Measurements from ENCODE around the gene CACHD1. TPM values are rescaled to one million over a fixed set of nuclear protein-coding genes. Genes with fewer than 3 reads are reported as not detected.

Gene CACHD1
- total RNA-seq: 1.5 and 3.7 TPM in 2 replicates

DNA sequence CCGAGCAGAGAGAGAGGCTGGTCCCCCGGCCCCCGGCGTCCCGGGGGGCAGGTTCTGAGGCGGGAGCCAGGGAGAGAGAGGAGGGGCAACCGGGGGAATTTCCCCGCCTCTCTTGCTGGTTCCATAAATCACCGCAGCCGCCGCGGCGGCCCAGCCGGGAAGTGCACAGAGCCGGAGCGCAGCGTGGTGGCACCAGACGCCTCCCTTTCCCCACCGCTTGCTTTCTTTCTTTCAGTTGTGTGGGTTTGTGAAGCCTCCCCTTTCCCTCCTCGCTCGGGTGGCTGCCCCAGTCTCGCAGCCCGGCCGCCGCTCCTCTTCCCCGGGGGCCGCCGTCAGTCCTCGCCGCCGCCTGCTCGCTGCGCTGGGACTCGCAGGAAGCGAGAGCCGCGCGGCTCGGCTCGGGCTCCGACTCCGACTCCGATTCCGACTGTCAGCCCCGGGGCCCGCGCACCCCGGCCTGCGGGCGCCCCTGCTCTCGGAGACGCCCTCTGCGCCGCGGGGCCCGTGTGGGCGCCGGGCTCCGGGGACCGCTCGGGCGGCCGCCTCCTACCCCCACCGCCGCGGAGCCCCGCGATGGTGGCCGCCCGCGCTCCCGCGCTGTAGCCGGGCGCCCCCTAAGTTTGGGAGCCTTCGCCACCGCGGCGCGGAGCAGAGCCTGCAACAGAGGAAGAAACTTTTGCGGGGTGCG lies at the start of gene CACHD1:
CACHD1 (plus strand) TSS at position 153 of the 688 bp plus-strand sequence. CDS start 616 bp downstream, outside the sequence.
- peak; percentile 51 for DNase-seq (ENCODE audit: low read depth, low spot score)

GRCh38 chr1:64421377-64421776 lies 48.6 kb upstream of the CACHD1 start:
- DNase-seq (ENCODE audit: low read depth, low spot score): no peak

DNA sequence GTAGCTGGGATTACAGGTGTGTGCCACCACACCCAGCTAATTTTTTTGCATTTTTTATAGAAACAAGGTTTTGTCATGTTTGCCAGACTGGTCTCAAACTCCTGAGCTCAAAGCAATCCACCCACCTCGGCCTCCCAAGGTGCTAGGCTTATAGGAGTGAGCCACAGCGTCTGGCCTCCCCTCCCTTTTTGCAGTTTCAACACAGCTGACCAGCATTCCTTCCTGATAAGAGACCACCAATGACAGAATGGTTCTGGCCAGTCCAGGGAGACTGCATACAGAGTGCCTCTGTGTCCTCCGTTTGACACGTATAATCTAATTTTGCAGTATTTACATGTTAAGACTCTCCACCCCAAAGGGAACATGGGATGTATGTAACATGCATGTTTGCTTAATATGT lies 46.4 kb upstream of the CACHD1 start:
- DNase-seq (ENCODE audit: low read depth, low spot score): no peak

DNA sequence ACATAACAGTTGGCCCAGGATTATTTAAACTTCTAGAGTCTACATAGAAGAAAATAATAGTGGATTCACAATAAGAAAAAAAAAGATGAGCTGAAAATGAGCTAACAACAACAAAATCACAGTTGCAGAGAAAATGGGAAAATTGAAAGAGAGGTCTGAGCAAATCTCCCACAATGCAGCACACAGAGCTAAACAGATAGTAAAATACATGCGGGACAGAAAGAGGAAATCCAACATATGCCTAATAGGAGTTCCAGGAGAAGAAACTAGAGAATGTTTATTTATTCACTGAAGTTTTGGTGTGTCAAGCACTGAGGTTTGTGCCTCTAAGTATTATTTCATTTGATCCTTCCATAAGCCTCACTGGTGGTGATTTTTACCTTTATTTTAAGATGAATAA lies 45.5 kb upstream of the CACHD1 start:
- no peak for DNase-seq (ENCODE audit: low read depth, low spot score)

DNA sequence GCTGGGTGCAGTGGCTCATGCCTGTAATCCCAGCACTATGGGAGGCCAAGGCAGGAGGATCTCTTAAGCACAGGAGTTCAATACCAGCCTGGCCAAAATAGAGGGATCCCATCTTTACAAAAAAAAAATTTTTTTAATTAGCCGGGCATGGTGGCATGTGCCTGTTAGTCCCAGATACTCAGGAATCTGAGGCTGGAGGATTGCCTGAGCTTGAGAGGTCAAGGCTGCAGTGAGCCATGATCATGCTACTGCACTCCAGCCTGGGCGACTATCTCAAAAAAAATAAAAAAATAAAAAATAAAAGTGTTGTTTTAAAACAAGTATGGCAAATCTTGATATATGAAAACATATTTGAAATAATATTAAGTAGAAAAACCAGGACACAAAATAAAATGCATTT lies 44.4 kb upstream of the CACHD1 start:
- no peak for DNase-seq (ENCODE audit: low read depth, low spot score)

GRCh38 chr1:64426681-64427080 lies 43.2 kb upstream of the CACHD1 start:
- no peak for DNase-seq (ENCODE audit: low read depth, low spot score)

- DNase-seq (ENCODE audit: low read depth, low spot score): no peak
Measured at GRCh38 chr1:64427879-64428278, 42.0 kb upstream of the CACHD1 start.

DNA sequence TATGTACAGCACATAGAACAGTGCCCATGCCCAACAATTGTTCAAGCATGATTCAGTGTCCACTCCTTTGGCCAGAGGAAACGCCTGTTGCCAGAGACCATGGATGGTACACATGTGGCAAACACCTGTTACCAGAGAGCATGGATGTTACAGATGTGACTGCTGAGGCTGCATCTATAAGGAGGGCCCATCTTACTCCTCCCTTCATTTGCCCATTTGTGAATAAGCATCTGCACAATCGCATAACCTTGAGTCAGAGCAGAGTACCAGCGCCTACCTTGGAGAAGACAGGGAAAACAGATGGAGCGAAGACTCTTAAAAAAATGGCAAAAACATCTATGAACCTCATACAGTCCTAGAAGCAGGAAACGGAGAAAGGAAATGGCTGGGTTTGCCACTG lies 36.6 kb upstream of the CACHD1 start:
- no peak for DNase-seq (ENCODE audit: low read depth, low spot score)

DNA sequence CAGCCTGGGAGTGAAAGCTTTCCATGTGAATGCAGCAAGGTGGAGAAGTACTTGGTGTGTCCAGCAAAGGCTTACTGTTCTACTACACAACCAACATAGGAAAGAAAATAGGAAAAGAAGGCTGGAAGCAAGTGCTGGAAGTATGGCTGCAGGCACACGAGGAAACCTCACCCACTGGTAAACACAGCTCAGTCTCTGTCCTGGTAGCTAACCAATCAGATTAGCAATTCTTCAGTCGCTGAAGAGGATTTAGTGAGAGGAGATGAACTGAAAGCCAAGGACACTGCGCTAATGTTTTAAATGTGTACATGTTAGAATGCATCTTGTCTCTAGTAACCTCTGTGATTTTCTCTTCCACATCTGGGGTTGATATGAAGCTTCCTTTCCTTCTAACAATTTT lies 36.2 kb upstream of the CACHD1 start:
- no peak for DNase-seq (ENCODE audit: low read depth, low spot score)

DNA sequence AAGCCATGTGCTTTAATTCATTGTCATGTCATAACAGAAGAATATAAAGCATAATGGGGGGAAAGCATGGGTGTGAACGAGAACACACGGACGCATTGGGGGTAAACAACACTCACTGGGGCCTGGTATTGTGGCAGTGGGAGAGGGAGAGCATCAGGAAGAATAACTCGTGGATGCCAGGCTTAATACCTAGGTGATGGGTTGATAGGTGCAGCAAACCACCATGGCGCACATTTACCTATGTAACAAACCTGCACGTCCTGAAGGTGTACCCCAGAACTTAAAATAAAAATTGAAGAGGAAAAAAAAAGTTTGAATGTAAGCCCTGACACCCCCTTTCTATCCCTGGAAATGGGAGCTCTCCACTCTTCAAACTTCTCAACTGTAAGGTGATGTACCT lies 34.9 kb upstream of the CACHD1 start:
- DNase-seq (ENCODE audit: low read depth, low spot score): no peak

DNA sequence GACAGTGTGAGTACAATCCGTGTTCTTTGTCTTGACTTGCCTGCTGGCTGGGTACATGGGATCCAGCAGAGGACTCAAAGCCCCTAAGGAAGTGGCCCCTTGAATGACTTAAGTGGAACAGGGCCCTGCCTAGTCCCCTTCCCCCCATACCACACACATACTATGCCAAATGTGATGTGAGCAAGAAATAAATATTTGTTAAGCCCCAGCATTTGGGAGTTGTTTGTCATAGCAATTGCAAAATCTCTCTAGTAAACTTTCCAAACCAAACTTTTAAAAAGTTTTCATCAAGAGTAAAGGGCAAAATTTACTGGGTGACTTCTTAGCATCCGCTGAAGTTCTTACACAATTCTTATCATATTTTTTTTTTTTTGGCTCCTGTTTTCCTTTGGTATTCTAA lies 32.5 kb upstream of the CACHD1 start:
- no peak for DNase-seq (ENCODE audit: low read depth, low spot score)

DNA sequence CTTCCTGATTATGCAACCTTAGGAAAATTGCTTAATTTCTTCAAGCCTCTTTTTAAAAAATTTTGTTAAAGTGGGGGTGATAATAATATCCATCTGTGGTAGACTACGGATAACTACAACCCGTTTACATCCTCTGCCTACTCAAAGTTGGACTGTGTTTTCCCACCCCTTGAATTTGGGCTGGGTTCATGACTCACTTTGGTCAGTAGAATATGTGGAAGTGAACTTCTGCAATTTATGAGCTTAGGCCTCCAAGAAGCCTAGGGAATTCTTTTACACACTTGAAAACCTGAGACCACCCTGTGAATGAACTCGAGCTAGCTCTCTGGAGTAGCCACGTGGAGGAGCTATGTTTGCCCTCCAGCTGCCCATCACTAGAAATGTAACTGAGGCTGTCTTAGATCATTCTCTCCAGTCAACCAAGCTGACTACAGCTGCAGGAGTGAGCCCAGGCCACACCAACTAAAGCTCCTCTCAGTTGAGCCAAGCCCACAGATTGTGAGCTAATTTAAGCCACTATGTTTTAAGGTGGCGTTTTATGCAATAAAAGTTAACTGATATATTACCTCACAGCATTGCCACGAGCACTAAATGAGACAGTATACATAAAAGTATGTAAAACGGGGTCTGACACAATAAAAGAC lies 29.6 kb upstream of the CACHD1 start:
- DNase-seq (ENCODE audit: low read depth, low spot score): no peak

DNA sequence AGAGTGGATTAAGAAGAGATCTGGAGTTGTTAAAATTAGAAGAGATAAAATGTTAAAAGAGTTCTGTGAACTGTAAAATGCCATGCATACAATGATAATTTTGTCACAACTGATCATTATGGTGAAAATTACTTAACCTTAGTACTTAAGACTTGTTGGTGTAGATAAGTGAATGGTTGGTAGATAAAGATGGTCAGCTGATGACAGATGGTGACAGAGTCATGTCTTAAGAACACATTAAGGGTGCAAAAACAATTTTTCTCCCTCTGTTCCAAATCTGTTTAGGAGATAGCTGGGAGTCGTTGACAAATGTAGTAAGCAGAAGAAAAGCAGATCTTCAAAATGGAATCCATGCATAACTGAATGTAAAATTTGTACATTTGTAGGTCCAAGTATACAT lies 18.5 kb upstream of the CACHD1 start:
- no peak for DNase-seq (ENCODE audit: low read depth, low spot score)

DNA sequence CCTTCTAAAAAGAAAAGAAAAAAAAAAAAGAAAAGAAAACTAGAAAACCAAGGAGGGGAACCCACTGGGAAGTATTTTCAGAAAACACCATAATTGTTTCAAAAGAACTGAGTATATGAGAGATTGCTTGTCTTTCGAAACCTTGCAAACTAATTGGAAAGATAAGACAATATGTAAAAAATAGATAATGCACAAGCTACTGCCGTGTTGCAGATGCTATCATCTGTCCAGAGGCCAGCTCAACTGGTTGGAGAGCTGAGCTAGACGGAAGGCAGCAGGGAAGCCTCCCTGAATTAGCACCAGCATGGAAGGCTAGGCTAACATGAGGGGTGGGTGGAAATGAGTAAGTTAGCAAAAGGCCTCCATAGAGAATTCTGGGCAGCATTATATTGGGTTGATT lies 16.2 kb upstream of the CACHD1 start:
- no peak for DNase-seq (ENCODE audit: low read depth, low spot score)

DNA sequence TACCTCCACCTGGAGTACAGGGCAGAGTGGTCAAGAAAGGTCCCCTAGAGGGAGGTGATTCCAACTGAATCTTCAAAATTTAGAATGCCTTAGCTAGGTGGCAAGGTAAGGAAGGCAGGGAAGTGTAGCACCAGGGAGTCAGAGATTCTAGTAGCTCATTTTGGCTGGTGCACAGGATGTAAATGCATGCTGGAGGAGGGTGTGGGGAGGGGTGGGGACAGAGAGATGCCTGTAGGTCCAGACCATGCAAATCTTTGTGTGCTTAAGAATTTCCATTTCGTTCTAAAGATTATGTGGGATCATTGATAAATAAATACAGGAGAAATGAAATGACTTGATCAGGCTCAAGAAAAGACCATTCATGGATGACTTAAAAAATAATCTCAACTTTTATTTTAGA lies 11.0 kb upstream of the CACHD1 start:
- DNase-seq (ENCODE audit: low read depth, low spot score): no peak

GRCh38 chr1:64459743-64460142 lies 10.2 kb upstream of the CACHD1 start:
- no peak for DNase-seq (ENCODE audit: low read depth, low spot score)

DNA sequence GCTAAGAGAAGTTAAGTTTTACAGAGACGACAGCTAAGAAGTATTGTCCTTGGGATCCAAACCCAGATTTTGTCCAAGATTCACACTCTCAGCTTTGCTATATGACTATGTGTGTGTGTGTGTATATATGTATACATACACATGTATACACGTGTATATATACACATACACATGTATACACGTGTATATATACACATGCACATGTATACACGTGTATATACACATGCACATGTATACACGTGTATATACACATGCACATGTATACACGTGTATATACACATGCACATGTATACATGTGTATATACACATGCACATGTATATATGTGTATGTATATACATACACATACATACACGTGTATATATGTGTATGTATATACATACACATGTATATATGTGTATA lies 3.9 kb upstream of the CACHD1 start:
- DNase-seq (ENCODE audit: low read depth, low spot score): no peak

DNA sequence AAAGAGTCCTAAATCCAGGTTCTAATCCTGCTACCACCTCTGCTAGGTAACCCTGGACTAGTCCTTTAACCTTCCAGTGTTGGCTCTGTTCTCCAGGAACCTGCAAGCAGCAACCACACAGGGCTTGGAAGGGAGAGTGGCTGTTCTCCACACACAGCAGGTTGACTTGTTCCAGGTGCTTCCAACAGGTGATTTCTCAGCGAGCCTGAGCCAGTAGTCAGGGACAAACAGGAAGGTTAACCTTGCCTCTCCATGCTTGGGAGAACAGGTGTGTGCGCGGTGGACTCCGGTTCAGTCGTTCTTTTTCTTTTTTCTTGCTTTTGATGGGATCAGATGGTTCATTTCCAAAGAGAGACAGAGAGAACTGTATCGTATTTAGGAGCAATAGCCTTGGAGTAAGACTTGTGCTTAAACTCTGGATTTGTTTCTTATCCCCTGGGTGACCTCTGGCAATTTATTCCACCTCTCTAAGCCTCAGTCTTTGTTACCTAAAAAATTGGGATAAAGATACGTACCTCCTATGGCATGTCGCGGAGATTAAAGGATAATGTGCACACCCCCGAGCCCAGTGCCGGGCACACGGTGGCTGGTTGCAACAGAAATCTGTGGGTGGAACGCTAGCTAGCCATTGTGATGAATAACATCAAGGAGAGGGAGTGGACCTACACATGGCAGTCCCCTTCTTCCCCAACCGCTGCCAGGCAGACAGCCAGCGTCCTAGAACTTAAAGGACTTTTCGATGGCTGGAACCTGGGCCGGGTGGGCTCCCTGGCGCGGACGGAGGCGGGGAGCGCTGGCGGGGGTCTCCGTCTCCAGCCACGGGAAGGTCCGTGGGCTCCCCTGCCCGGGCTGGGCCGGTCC lies 583 bp upstream of the CACHD1 start:
- no peak for DNase-seq (ENCODE audit: low read depth, low spot score)

DNA sequence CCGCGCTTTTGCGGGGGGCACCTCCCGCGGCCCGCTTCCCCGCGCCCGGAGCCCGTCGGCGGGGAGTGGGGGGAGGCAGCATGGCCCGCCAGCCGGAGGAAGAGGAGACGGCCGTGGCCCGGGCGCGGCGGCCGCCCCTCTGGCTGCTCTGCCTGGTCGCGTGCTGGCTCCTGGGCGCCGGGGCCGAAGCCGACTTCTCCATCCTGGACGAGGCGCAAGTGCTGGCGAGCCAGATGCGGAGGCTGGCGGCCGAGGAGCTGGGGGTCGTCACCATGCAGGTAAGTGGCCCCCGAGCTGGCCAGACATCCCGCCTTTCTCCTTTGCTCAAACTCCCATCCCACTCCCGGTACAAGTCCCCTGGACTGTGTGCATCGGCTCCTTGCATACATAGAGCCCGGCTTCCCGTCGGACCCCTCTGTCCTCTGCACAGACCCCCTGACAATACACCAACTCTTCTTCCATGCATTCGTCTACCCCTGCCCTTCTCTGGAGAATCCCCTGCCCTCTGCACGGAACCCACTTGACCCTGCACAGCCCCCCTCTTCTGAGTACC lies 812 bp downstream of the CACHD1 start:
- no peak for DNase-seq (ENCODE audit: low read depth, low spot score)

DNA sequence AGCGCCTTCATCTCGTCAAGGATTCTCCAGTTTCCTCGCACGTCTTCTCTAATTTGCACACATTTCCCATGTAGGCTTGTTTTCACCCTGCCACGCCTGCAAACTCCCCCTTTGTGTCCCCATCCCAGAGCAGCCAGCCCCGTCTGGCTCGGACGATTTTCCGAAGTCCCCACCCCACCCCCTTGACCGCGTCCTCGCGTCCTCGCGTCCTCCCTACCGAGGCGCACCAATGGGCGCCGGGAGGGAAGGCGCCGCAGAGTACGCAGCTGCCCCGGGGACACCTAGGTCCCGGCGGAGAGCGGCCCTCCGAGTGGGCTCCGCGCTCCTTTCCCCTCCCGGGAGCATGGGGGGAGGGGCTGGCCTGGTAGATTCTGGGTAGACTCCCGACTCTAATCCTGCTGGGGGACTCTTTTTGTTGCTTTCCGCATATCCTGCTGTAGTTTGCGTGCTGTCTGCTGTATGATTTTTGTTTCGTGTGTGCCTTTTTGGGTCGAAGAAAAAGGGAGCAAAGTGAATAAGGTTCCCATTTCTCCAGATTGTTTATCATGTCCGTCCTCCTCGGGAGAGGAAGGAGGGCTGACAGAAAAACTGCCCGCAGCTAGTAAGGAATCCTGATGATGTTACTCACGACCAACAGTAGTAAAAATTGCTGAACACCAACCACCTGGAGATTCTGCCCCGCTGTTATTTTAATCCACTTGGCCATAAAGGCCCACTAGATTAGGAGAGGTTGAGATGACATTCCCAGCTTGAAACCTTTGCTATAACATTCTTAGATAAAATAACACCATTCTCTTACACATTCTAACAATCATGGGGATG lies 1.5 kb downstream of the CACHD1 start:
- DNase-seq (ENCODE audit: low read depth, low spot score): no peak

GRCh38 chr1:64472040-64472376 lies 2.1 kb downstream of the CACHD1 start:
- DNase-seq (ENCODE audit: low read depth, low spot score): no peak
